HG02852 (cell line): ENCODE measurements around the gene ATRIP.
"Not testable (repeated sequence)": the region's sequence is repeated elsewhere in the genome, so short reads cannot be mapped to it uniquely, and the experiment has no call there.

Source experiments
- ATAC-seq: cut with Tn5 transposase; IDR thresholded peaks from one replicate; pipeline ENCODE4 v1.9.1; 2021; ENCODE audit warnings: mild to moderate bottlenecking, moderate library complexity; ENCODE audit not compliant: unreplicated experiment

The ATRIP gene

GRCh38 chr3:48435774-48436476, 10.6 kb upstream of the ATRIP start:
- no peak for ATAC-seq

GRCh38 chr3:48436477-48436787, 10.1 kb upstream of the ATRIP start:
- no peak for ATAC-seq

- no peak for ATAC-seq
Measured at GRCh38 chr3:48436855-48437254, 9.7 kb upstream of the ATRIP start.

- no peak for ATAC-seq
Measured at GRCh38 chr3:48437812-48438211, 8.7 kb upstream of the ATRIP start.

GRCh38 chr3:48439820-48440589, 6.5 kb upstream of the ATRIP start, which contains the start of the genes CCDC51 and TMA7:
CCDC51 (minus strand) TSS chr3:48440119; CDS start chr3:48435128, 4,991 bp downstream.
TMA7 (plus strand) TSS chr3:48440257; CDS start chr3:48440297, 40 bp downstream.
- peak; percentile 94 for ATAC-seq

GRCh38 chr3:48440590-48440958, 6.0 kb upstream of the ATRIP start:
- no peak for ATAC-seq

- no peak for ATAC-seq
Measured at GRCh38 chr3:48441940-48442339, 4.6 kb upstream of the ATRIP start.

GRCh38 chr3:48445277-48445882, 1.2 kb upstream of the ATRIP start:
- no peak for ATAC-seq

- ATAC-seq, result no peak
Measured at GRCh38 chr3:48446043-48446424, 503 bp upstream of the ATRIP start.

GRCh38 chr3:48451270-48451669, 4.7 kb downstream of the ATRIP start:
- ATAC-seq, result no peak

- no peak for ATAC-seq
Measured at GRCh38 chr3:48456456-48456855, 9.9 kb downstream of the ATRIP start.

- no peak for ATAC-seq
Measured at GRCh38 chr3:48459331-48459730, 12.8 kb downstream of the ATRIP start.

- no peak for ATAC-seq
Measured at GRCh38 chr3:48459773-48460516, 13.4 kb downstream of the ATRIP start.

GRCh38 chr3:48460517-48460902, 14.0 kb downstream of the ATRIP start:
- ATAC-seq, result no peak

- ATAC-seq, result not testable (repeated sequence)
Measured at GRCh38 chr3:48461767-48462166, 15.2 kb downstream of the ATRIP start.

- no peak for ATAC-seq
Measured at GRCh38 chr3:48463703-48464102, 17.2 kb downstream of the ATRIP start.

GRCh38 chr3:48464713-48465221, 18.2 kb downstream of the ATRIP start:
- no peak for ATAC-seq

GRCh38 chr3:48465237-48465530, 18.6 kb downstream of the ATRIP start:
- no peak for ATAC-seq

- peak; percentile 86 for ATAC-seq
Measured at GRCh38 chr3:48465531-48466378, 19.2 kb downstream of the ATRIP start.

GRCh38 chr3:48466386-48467109, 20.0 kb downstream of the ATRIP start:
- ATAC-seq, result peak; percentile 16
